Chondrocyte (in vitro differentiated cells): ENCODE data around the gene ITGA2B. TPM values are rescaled to one million over a fixed set of nuclear protein-coding genes. Genes with fewer than 3 reads are reported as not detected.
"Not testable (repeated sequence)": the region's sequence is repeated elsewhere in the genome, so short reads cannot be mapped to it uniquely, and the experiment has no call there.

Source experiments
- DNase-seq: peaks from one replicate; pipeline ENCODE4 v3.0.0; 2021; ENCODE audit warnings: mixed read lengths, low spot score
- H3K27ac Mint-ChIP-seq: one replicate; pipeline ENCODE4 v1.8.0; 2021; ENCODE audit warnings: mild to moderate bottlenecking, moderate library complexity, mixed read lengths; ENCODE audit not compliant: unreplicated experiment
- H3K27me3 Mint-ChIP-seq: 2 replicates; pipeline ENCODE4 v1.8.0; 2021; ENCODE audit warnings: low read depth, mixed read lengths
- H3K36me3 Mint-ChIP-seq: 2 replicates; pipeline ENCODE4 v1.8.0; 2021; ENCODE audit warnings: low read depth, mixed read lengths
- H3K4me1 Mint-ChIP-seq: 2 replicates; pipeline ENCODE4 v1.8.0; 2021; ENCODE audit warnings: low read depth, mild to moderate bottlenecking, mixed read lengths
- H3K4me3 Mint-ChIP-seq: one replicate; pipeline ENCODE4 v1.8.0; 2021; ENCODE audit warnings: mild to moderate bottlenecking, moderate library complexity, mixed read lengths; ENCODE audit not compliant: unreplicated experiment
- H3K9me3 Mint-ChIP-seq: 2 replicates; pipeline ENCODE4 v1.8.0; 2021; ENCODE audit warnings: low read depth, mixed read lengths
- CTCF ChIP-seq: fragments of 200-600 bp; sonication (generic); IDR thresholded peaks from 2 replicates; pipeline ENCODE4 v1.5.0; 2021; ENCODE audit warnings: antibody characterized with exemption, mild to moderate bottlenecking, moderate library complexity
- total RNA-seq: library from RNA; stranded (reverse); gene quantifications from 3 replicates; pipeline ENCODE4 v1.2.1, GENCODE V29; 2021

The ITGA2B gene
- total RNA-seq, 1 donor from 2014 or later = 2.2 TPM

- H3K4me1 Mint-ChIP-seq = peaks cover 3% of the 10 kb centered on the region
- H3K9me3 Mint-ChIP-seq = no peaks in the 10 kb centered on the region
- H3K36me3 Mint-ChIP-seq = no peaks in the 10 kb centered on the region
- H3K27me3 Mint-ChIP-seq = peaks cover 2% of the 10 kb centered on the region
- no peak for DNase-seq
- H3K4me3 Mint-ChIP-seq = no peak overlapping the region
- no peak overlapping the region for H3K27ac Mint-ChIP-seq
- TF ChIP-seq CTCF = no peak
These were observed 53.9 kb downstream of the ITGA2B start for GRCh38 chr17:44335564-44335963.

GRCh38 chr17:44334727-44335126 lies 54.7 kb downstream of the ITGA2B start:
- no peak for DNase-seq
- no peaks in the 10 kb centered on the region for H3K36me3 Mint-ChIP-seq
- H3K4me1 Mint-ChIP-seq = peaks cover 3% of the 10 kb centered on the region
- H3K27ac Mint-ChIP-seq = no peak overlapping the region
- peaks cover 2% of the 10 kb centered on the region for H3K27me3 Mint-ChIP-seq
- TF ChIP-seq CTCF = no peak
- H3K9me3 Mint-ChIP-seq = no peaks in the 10 kb centered on the region
- H3K4me3 Mint-ChIP-seq = no peak overlapping the region

GRCh38 chr17:44334315-44334714 lies 55.1 kb downstream of the ITGA2B start:
- peaks cover 2% of the 10 kb centered on the region for H3K27me3 Mint-ChIP-seq
- H3K27ac Mint-ChIP-seq = no peak overlapping the region
- H3K36me3 Mint-ChIP-seq = no peaks in the 10 kb centered on the region
- H3K4me1 Mint-ChIP-seq = peaks cover 3% of the 10 kb centered on the region
- TF ChIP-seq CTCF = no peak
- H3K9me3 Mint-ChIP-seq = no peaks in the 10 kb centered on the region
- H3K4me3 Mint-ChIP-seq = no peak overlapping the region
- DNase-seq = no peak

- DNase-seq = no peak
- H3K4me1 Mint-ChIP-seq = peaks cover 3% of the 10 kb centered on the region
- H3K4me3 Mint-ChIP-seq = no peak overlapping the region
- no peak overlapping the region for H3K27ac Mint-ChIP-seq
- TF ChIP-seq CTCF = no peak
- H3K27me3 Mint-ChIP-seq = peaks cover 2% of the 10 kb centered on the region
- no peaks in the 10 kb centered on the region for H3K9me3 Mint-ChIP-seq
- H3K36me3 Mint-ChIP-seq = no peaks in the 10 kb centered on the region
These were observed 56.1 kb downstream of the ITGA2B start for GRCh38 chr17:44333371-44333770.

- H3K9me3 Mint-ChIP-seq = no peaks in the 10 kb centered on the region
- no peak for DNase-seq
- H3K27ac Mint-ChIP-seq = no peak overlapping the region
- H3K4me3 Mint-ChIP-seq = no peak overlapping the region
- H3K4me1 Mint-ChIP-seq = peaks cover 9% of the 10 kb centered on the region
- H3K36me3 Mint-ChIP-seq = no peaks in the 10 kb centered on the region
- peaks cover 2% of the 10 kb centered on the region for H3K27me3 Mint-ChIP-seq
- peak; percentile 93 for TF ChIP-seq CTCF
These were observed 58.1 kb downstream of the ITGA2B start for GRCh38 chr17:44331249-44331760.

GRCh38 chr17:44330263-44330662 lies 59.2 kb downstream of the ITGA2B start:
- H3K4me3 Mint-ChIP-seq, H3K27ac Mint-ChIP-seq, H3K27me3 Mint-ChIP-seq, DNase-seq, H3K9me3 Mint-ChIP-seq, H3K36me3 Mint-ChIP-seq: not testable (repeated sequence)
- peaks cover 16% of the 10 kb centered on the region for H3K4me1 Mint-ChIP-seq

- not testable (repeated sequence) for DNase-seq, H3K27ac Mint-ChIP-seq, H3K9me3 Mint-ChIP-seq, H3K4me3 Mint-ChIP-seq, H3K27me3 Mint-ChIP-seq, H3K36me3 Mint-ChIP-seq
- peaks cover 19% of the 10 kb centered on the region for H3K4me1 Mint-ChIP-seq
These were observed 59.9 kb downstream of the ITGA2B start for GRCh38 chr17:44329516-44329915.
